Ovary (tissue), 9 donors: Measurements from ENCODE around the gene MMP20. TPM values are rescaled to one million over a fixed set of nuclear protein-coding genes. Genes with fewer than 3 reads are reported as not detected.

ENCODE experiments used
- DNase-seq, 5 donors: peaks; one replicate each; pipeline ENCODE4 v3.0.0-alpha.2; 2019 to 2020
- H3K27ac ChIP-seq, 2 donors: fragments of 200-600 bp; one replicate each; pipeline versions ENCODE4 v1.5.1 to v1.8.0; 2019 to 2022
- H3K27me3 ChIP-seq: fragments of 200-600 bp; one replicate; pipeline ENCODE4 v1.8.0; 2022
- H3K36me3 ChIP-seq: fragments of 200-600 bp; sonication (generic); one replicate; pipeline ENCODE4 v1.5.1; 2019
- H3K4me1 ChIP-seq: one replicate; pipeline ENCODE4 v1.8.1; 2013; ENCODE audit warnings: mild to moderate bottlenecking, moderate library complexity; ENCODE audit not compliant: insufficient read depth
- H3K4me3 ChIP-seq: fragments of 200-600 bp; sonication (generic); one replicate; pipeline ENCODE4 v1.5.1; 2017
- H3K9me3 ChIP-seq, 2 donors: fragments of 200-600 bp in 1 of 2; sonication (generic) in 1 of 2; one replicate each; pipeline versions ENCODE4 v1.5.1 to v1.8.1; 2013 to 2019; ENCODE audit warnings: mild to moderate bottlenecking in 1 of 2, moderate library complexity in 1 of 2
- CTCF ChIP-seq, 3 donors: fragments of 450-650 bp in 2 of 3; fragments of 200-600 bp in 1 of 3; IDR thresholded peaks; one replicate each; pipeline versions ENCODE4 v1.5.1 to v1.8.0; 2016 to 2022; ENCODE audit warnings: antibody characterized with exemption in 3 of 3, mild to moderate bottlenecking in 1 of 3
- EP300 ChIP-seq: sonication (generic); formaldehyde crosslinking; IDR thresholded peaks from one replicate; pipeline ENCODE4 v1.6.1; 2017; ENCODE audit warnings: antibody characterized with exemption
- POLR2A ChIP-seq: fragments of 450-650 bp; IDR thresholded peaks from one replicate; pipeline ENCODE4 v1.6.1; 2017; ENCODE audit warnings: antibody characterized with exemption, mild to moderate bottlenecking, moderate library complexity
- WGBS, 3 donors: extraction: QIAGEN DNeasy Blood & Tissue Kit in 1 of 3; methylation state at CpG; one replicate each; pipeline versions ENCODE4 v1.1.5 to v1.1.7; 2013 to 2017; 5-methylcytosine and 5-hydroxymethylcytosine counted together
- intact Hi-C, 4 donors: fragments of 100-400 bp; cut with DNase I; formaldehyde crosslinking; loops; one replicate each; pipeline versions ENCODE4 v1.11.0 to v1.15.1; 2022 to 2023
- polyA plus RNA-seq, 2 donors: library from polyadenylated mRNA; stranded (reverse); fragments of 200-250 nt in 1 of 2; fragments of 350-450 nt in 1 of 2; fragmentation: Illumina TruSeq in 1 of 2; extraction: RNeasy Lipid Tissue Mini Kit (QIAGEN cat#74804) in 1 of 2; gene quantifications; one replicate each; pipeline ENCODE4 v1.2.3, GENCODE V29; 2013 to 2014
- total RNA-seq, 7 donors: library from RNA; depleted of rRNA in 2 of 7; stranded (reverse); fragments of >200 nt in 2 of 7; fragmentation: NEBNext Ultra II Directional in 3 of 7; extraction: Animal tissue kit (Norgen Biotek cat#: 25700) in 3 of 7; gene quantifications; one replicate each; pipeline versions ENCODE4 v1.1.0 to v1.2.4, GENCODE V29; 2016 to 2023
- donor health status: DM: no; HTN: no; CAD: no; lungs with moderate emphysema.
- donor health status: DM: no; HTN: no; CAD: no.
- donor health status: Bipolar disorder and iron deficiency.
- donor health status: DM: yes; HTN: yes; CAD: no.
- donor health status: DM: no; HTN: no; CAD: no.
- donor health status: DM: yes; HTN: yes; CAD: no.

Gene MMP20
- total and polyA plus RNA-seq, 9 donors = not detected

- TF ChIP-seq CTCF (IDR thresholded peaks at IDR 0.05) = no peak
- TF ChIP-seq POLR2A = no peak
- TF ChIP-seq EP300 = no peak
- no peaks in the 10 kb centered on the region for H3K4me1 ChIP-seq
- intact Hi-C loops = no loop called here
- H3K9me3 ChIP-seq = no peaks in the 10 kb centered on the region
- H3K36me3 ChIP-seq = no peaks in the 10 kb centered on the region
- no peak for DNase-seq
- H3K27me3 ChIP-seq = no peaks in the 10 kb centered on the region
- H3K4me3 ChIP-seq = no peak overlapping the region
- H3K27ac ChIP-seq = no peak overlapping the region
These were observed 48.0 kb downstream of the MMP20 start for GRCh38 chr11:102577182-102577581.

GRCh38 chr11:102576350-102576749 is 48.8 kb downstream of the MMP20 start:
- TF ChIP-seq POLR2A (no peak), EP300 (no peak), CTCF (IDR thresholded peaks at IDR 0.05) (no peak)
- no peak overlapping the region for H3K27ac ChIP-seq
- H3K9me3 ChIP-seq = no peaks in the 10 kb centered on the region
- no peak overlapping the region for H3K4me3 ChIP-seq
- intact Hi-C loops = no loop called here
- 77 to 87% (median 78%) methylated on average over 3 of the region's 3 CpGs for WGBS, 3 donors
- H3K27me3 ChIP-seq = no peaks in the 10 kb centered on the region
- H3K4me1 ChIP-seq = no peaks in the 10 kb centered on the region
- H3K36me3 ChIP-seq = no peaks in the 10 kb centered on the region
- DNase-seq = no peak

GRCh38 chr11:102575012-102575411 is 50.1 kb downstream of the MMP20 start:
- H3K4me1 ChIP-seq = no peaks in the 10 kb centered on the region
- H3K9me3 ChIP-seq = no peaks in the 10 kb centered on the region
- no peaks in the 10 kb centered on the region for H3K36me3 ChIP-seq
- DNase-seq = no peak
- TF ChIP-seq POLR2A = no peak
- TF ChIP-seq CTCF (IDR thresholded peaks at IDR 0.05) = no peak
- TF ChIP-seq EP300 = no peak
- H3K4me3 ChIP-seq = no peak overlapping the region
- H3K27me3 ChIP-seq = no peaks in the 10 kb centered on the region
- WGBS, 3 donors = 86 to 93% (median 89%) methylated on average over 2 of the region's 2 CpGs
- H3K27ac ChIP-seq = no peak overlapping the region
- intact Hi-C loops = no loop called here

- intact Hi-C loops = no loop called here
- no peak overlapping the region for H3K27ac ChIP-seq
- TF ChIP-seq EP300 (no peak), CTCF (IDR thresholded peaks at IDR 0.05) (no peak), POLR2A (no peak)
- H3K4me1 ChIP-seq = no peaks in the 10 kb centered on the region
- 35 to 53% (median 48%) methylated on average over 2 of the region's 2 CpGs for WGBS, 3 donors
- H3K4me3 ChIP-seq = no peak overlapping the region
- H3K9me3 ChIP-seq = no peaks in the 10 kb centered on the region
- no peaks in the 10 kb centered on the region for H3K27me3 ChIP-seq
- no peaks in the 10 kb centered on the region for H3K36me3 ChIP-seq
- DNase-seq = no peak
These were observed 51.3 kb downstream of the MMP20 start for GRCh38 chr11:102573851-102574250.
